Breast epithelium (tissue), 3 donors: Measurements from ENCODE around the gene HCFC1R1.

Experiments used
- CTCF ChIP-seq, 3 donors: fragments of 450-650 bp; IDR thresholded peaks; one replicate each; pipeline ENCODE4 v1.5.1; 2016 to 2017; ENCODE audit warnings: antibody characterized with exemption in 3 of 3, mild to moderate bottlenecking in 3 of 3, moderate library complexity in 3 of 3
- POLR2A ChIP-seq: fragments of 450-650 bp; IDR thresholded peaks from one replicate; pipeline ENCODE4 v1.6.1; 2016; ENCODE audit warnings: antibody characterized with exemption, mild to moderate bottlenecking, moderate library complexity

GRCh38 chr16:3042376-3042775 lies 18.6 kb upstream of the HCFC1R1 start:
- TF ChIP-seq CTCF (IDR thresholded peaks at IDR 0.05): no peak
- no peak for TF ChIP-seq POLR2A
